HFFc6 (cell line): ENCODE data around the gene DUSP22. TPM values are rescaled to one million over a fixed set of nuclear protein-coding genes. Genes with fewer than 3 reads are reported as not detected.

Experiments used
- DNase-seq: peaks from one replicate; pipeline ENCODE4 v3.0.0-alpha.2; 2018
- H3K27ac Mint-ChIP-seq: 2 replicates; pipeline ENCODE4 v1.8.0; 2020; ENCODE audit warnings: mild to moderate bottlenecking, mixed read lengths
- H3K27me3 Mint-ChIP-seq: 2 replicates; pipeline ENCODE4 v1.8.0; 2021; ENCODE audit warnings: mild to moderate bottlenecking, moderate library complexity, mixed read lengths; ENCODE audit not compliant: insufficient read depth
- H3K36me3 Mint-ChIP-seq: 2 replicates; pipeline ENCODE4 v1.8.0; 2021; ENCODE audit warnings: low read depth, mixed read lengths
- H3K4me1 Mint-ChIP-seq: 2 replicates; pipeline ENCODE4 v1.8.0; 2020; ENCODE audit warnings: low read depth, mixed read lengths
- H3K4me3 Mint-ChIP-seq: 2 replicates; pipeline ENCODE4 v1.8.0; 2020; ENCODE audit warnings: mild to moderate bottlenecking, moderate library complexity, mixed read lengths
- H3K9me3 Mint-ChIP-seq: 2 replicates; pipeline ENCODE4 v1.8.0; 2020; ENCODE audit warnings: mild to moderate bottlenecking, mixed read lengths
- total RNA-seq, 6 experiments: library from RNA; stranded (reverse); fragmentation: NEBNext Ultra II Directional; extraction: Animal tissue kit (Norgen Biotek cat#: 25700); gene quantifications; 2 replicates in 1 of 6; 3 replicates in 5 of 6; pipeline ENCODE4 v1.2.3, GENCODE V29; 2021
- TF ChIP-seq, protein P1 (sequence below): fragments of 200-600 bp; sonication (generic); IDR thresholded peaks from 2 replicates; pipeline ENCODE4 v1.5.0; 2021; ENCODE audit warnings: antibody characterized with exemption, mild to moderate bottlenecking

DUSP22 gene
- total RNA-seq, 6 experiments from 2014 or later = 6.8 to 11.9 (median 9.2) TPM

- peaks cover 2% of the 10 kb centered on the region; the same call in 1 of the 2 replicates for H3K27me3 Mint-ChIP-seq
- DNase-seq = no peak
- H3K4me1 Mint-ChIP-seq = no peaks in the 10 kb centered on the region
- H3K9me3 Mint-ChIP-seq = peaks cover 18% of the 10 kb centered on the region
- no peak overlapping the region for H3K27ac Mint-ChIP-seq
- TF ChIP-seq, protein P1, sequence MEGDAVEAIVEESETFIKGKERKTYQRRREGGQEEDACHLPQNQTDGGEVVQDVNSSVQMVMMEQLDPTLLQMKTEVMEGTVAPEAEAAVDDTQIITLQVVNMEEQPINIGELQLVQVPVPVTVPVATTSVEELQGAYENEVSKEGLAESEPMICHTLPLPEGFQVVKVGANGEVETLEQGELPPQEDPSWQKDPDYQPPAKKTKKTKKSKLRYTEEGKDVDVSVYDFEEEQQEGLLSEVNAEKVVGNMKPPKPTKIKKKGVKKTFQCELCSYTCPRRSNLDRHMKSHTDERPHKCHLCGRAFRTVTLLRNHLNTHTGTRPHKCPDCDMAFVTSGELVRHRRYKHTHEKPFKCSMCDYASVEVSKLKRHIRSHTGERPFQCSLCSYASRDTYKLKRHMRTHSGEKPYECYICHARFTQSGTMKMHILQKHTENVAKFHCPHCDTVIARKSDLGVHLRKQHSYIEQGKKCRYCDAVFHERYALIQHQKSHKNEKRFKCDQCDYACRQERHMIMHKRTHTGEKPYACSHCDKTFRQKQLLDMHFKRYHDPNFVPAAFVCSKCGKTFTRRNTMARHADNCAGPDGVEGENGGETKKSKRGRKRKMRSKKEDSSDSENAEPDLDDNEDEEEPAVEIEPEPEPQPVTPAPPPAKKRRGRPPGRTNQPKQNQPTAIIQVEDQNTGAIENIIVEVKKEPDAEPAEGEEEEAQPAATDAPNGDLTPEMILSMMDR = no peak
- no peaks in the 10 kb centered on the region; the same call in 1 of the 2 replicates for H3K36me3 Mint-ChIP-seq
- no peak overlapping the region for H3K4me3 Mint-ChIP-seq
Observed at GRCh38 chr6:357791-358341, 65.6 kb downstream of the DUSP22 start.

DNA sequence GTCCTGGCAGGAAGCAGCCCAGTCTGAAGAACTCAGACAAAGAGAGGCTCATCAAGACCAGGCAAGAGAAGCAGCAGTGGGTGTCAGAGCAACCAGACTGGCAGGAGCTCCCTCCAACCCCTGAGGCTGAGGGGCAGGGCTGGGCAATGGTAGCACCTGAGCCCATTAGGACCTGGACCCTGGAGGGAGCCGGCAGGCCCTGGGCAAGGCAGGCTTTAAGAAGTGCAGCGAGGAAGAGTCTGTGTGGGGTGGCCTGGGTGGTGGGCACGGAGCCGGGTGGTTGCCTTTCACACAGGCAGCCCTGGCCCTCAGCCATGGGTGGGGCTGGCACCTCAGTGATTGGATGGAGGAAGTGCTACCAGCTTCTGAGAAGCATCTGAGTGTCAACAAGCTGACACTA lies 66.1 kb downstream of the DUSP22 start:
- Mint-ChIP-seq H3K27ac (no peak overlapping the region), H3K4me1 (no peaks in the 10 kb centered on the region), H3K9me3 (peaks cover 16% of the 10 kb centered on the region), H3K27me3 (peaks cover 2% of the 10 kb centered on the region; the same call in 1 of the 2 replicates), H3K4me3 (no peak overlapping the region), H3K36me3 (no peaks in the 10 kb centered on the region; the same call in 1 of the 2 replicates)
- no peak for DNase-seq
- TF ChIP-seq, protein P1 = no peak

GRCh38 chr6:358847-359246 lies 66.6 kb downstream of the DUSP22 start:
- H3K36me3 Mint-ChIP-seq = peaks cover under 1% of the 10 kb centered on the region; the same call in 1 of the 2 replicates
- H3K27me3 Mint-ChIP-seq = peaks cover 2% of the 10 kb centered on the region; the same call in 1 of the 2 replicates
- no peak overlapping the region for H3K27ac Mint-ChIP-seq
- TF ChIP-seq, protein P1 = no peak
- peaks cover 20% of the 10 kb centered on the region for H3K9me3 Mint-ChIP-seq
- H3K4me3 Mint-ChIP-seq = no peak overlapping the region
- no peaks in the 10 kb centered on the region for H3K4me1 Mint-ChIP-seq
- DNase-seq = no peak

- no peak for DNase-seq
- Mint-ChIP-seq H3K9me3 (peaks cover 26% of the 10 kb centered on the region), H3K4me1 (no peaks in the 10 kb centered on the region), H3K4me3 (no peak overlapping the region), H3K36me3 (peaks cover 7% of the 10 kb centered on the region; the same call in 1 of the 2 replicates), H3K27ac (no peak overlapping the region), H3K27me3 (peaks cover 1% of the 10 kb centered on the region; the same call in 1 of the 2 replicates)
- TF ChIP-seq, protein P1 = no peak
Observed at GRCh38 chr6:359261-360035, 67.2 kb downstream of the DUSP22 start.

DNA sequence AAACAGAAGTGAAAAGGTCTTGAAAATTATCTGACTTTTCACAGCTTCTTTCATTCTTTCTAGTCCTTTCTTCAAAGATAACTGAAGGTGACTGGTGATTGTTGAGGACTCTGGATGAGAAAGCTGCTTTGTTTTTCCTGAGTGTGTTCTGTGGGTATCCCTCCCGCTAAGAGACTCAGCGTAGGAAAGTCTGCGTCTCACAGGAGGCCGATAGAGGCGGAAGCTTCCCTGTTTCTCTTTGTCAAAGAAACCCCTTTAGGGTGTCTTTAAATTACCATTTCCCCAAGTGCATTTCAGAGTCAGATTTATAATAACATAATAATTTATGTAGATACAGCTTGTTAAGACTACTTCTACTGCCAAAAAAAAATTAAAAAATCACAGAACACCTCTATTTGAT lies 68.1 kb downstream of the DUSP22 start:
- Mint-ChIP-seq H3K4me3 (no peak overlapping the region), H3K27me3 (peaks cover 1% of the 10 kb centered on the region; the same call in 1 of the 2 replicates), H3K27ac (no peak overlapping the region), H3K9me3 (peaks cover 27% of the 10 kb centered on the region), H3K4me1 (no peaks in the 10 kb centered on the region), H3K36me3 (peaks cover 7% of the 10 kb centered on the region; the same call in 1 of the 2 replicates)
- no peak for DNase-seq
- TF ChIP-seq, protein P1 = no peak
